Inferior parietal cortex (tissue), 1 donor: ENCODE measurements around the gene TMEM72.

ENCODE experiments used
- DNase-seq: peaks from one replicate; pipeline ENCODE4 v3.0.0-alpha.2; 2016; ENCODE audit errors: extremely low spot score

TMEM72 gene

DNA sequence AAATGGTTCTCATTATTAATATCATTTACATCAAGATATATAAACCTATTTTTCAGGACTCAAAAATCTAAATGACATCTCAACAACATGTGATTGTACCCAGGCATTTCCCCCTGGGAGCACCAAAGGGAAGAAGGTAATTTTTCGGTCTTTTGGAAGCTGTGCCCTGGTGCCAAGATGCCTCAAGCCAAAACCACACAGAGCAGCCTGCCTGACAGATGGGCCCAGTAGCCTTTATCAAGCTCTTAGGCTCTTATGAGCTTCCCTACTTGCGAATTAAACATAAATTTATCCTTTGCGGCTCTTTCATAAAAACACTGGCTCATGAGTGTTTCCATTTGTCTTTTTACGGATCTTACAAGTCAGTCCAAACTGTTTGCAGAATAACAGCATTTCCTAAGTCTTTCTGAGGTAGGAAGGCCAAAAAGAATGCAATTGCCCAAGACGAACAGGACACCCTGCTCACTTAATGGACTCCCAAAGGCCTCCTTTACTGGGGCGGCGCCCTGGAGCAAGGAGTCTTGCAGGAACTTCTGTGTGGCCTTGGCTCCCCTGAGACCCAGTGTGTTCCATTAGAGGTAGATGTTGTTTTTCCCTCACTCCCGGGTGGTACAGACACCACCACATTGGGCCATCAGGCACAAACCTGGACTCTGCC, 44.4 kb downstream of the TMEM72 start:
- DNase-seq, result no peak

DNA sequence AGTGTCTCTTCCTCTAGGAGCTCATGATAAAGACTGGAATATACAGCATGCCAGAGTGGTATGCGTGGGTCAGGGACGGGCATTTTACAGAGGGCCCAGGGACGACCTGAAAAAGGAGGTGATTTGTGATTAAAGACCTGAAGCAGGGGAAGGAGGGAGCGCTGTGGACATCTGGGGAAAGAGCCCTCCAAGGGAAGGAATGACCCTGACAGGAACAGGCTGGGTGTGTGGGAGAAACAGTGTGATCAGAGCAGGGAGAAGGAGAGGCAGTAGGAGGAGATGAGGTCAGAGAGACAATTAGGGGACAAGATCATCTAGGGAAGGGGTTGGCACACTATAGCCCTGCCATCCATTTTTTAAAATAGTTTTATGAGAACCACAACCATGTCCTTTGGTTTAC, 45.1 kb downstream of the TMEM72 start:
- DNase-seq, result no peak

DNA sequence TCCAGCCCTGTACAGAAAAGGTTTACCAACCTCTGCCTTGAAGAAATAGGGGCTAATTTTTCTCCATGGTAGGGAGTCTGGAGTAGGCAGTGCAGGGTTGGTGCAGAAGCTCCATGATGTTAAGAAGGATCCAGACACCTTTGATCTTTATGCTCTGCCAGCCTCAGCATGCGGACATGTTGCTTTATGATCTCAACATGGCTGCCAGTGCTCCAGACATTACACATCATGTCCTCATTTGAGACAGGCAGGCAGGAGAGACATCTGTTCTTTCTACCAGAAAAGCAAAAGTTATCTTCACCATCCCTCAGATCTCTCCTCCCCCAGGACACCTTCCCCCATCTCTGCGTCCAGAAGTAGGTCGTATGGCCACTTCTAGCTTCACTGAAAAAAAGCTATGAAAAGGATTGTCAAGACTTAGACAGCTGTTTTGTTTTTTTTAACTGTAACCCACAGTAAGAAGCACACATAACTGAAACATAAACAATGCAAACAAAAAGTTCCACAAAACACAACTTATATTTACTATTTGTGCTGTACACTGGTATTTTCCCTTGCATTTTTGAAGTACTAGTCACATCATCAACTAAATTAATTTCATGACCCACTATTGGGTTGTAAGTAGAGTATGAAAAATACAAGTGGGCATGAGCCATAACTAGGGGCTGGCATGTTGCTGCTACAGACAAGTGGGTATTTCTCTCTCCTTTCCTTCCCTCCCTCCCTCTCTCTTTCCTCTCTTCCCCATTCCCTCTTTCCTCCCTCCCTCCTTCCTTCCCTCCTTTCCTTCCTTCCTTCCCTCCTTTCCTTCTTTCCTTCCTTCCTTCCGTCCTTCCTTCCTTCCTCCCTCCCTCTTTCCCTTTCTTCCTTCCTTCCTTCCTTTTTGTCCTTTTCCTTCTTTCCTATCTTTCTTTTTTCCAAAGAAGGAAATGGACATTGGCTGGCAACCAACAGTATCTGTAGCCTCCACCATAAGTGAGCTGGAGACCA, 45.9 kb downstream of the TMEM72 start:
- no peak for DNase-seq

DNA sequence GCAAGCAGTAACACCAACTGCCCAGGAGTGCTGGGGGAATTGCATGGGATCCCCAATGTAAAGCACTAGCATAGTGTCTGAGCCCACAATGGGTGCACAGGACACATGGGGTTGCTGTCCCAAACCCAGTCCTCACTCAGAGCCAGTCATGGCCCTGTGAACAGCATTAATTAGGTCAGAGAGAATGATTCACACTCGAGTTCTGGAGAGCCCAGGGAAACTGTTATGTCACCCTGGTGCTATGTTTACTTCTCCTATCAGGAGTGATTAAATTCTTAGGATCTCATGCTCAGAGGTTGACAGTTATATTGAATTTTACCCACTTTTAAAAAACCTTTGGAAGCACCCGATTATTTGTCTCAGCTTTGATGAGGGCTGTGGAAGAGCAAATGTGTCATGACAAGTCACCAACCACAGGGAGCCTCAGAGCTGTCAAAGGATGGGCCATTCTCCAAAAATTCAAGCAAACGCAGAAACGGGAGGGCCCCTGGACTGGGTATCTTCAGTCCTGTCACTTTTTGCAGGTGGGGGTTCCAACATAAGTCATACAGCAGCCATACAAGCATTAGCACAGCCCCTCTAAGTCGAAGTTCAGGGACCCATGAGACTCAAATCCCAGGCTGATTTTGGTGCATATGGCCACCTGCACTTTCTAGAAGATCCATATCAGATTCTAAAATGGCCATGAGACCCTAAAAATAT, 47.2 kb downstream of the TMEM72 start:
- no peak for DNase-seq

DNA sequence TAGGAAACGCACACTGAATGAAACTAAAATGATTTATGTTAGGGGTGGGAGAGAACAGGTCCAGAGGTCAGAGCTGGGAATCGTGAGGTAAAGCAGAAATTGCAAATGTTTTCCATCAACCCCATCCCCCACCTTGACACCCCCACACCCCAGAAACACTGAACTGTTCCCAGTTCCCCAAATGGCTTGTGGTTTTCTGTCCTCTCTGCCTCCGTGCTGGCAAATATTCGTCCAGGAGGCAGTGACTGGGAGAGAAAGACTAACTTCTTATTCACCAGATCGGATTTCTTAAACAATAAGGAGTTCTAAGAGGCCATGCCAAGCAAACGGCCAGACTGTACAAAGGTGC, 47.7 kb downstream of the TMEM72 start:
- DNase-seq, result no peak

DNA sequence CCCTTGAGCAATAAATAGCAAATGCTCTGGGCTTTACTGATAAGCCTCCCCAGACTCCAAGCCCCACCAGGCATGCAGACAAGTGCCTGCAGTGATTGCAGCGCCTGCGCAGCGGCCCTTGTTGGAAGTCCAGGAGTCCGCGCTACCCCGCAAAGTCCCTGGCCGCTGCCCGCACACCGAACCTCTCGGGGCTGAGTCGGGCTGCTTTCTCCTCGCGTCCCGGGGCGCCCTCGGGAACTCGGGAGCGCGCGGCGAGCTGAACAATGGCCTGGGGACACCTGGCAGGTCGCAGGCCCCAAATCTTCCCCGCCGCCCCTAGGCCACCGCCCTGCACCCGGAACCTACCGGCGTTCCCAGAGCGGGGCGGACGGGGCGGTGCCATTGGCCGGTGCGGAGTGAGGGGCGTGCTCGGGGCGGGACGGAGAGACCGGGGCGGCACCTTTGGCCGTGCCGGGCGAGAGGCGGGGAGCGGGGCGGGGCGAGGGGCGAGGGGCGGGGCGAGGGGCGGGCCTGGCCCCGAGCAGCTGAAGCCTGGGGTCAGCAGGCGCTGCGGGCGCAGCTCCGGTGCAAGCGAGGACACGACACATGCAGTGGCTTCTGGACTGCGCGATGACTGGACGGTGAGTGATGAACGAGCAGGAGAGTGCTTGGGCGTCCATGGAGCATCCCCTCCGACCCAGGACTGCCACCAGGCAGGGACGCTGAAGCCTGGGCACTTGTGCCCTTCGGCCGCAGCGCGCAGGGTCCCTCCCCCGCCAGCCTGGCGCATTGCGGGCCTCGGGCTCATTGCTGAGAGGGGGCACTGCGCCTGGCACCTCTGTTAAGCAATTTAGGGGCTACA, 48.3 kb downstream of the TMEM72 start, which contains the start of gene RASSF4:
TSS of gene RASSF4 (plus strand) at position 556 of the 841 bp plus-strand sequence. CDS start 10,401 bp downstream, outside the sequence.
- peak; percentile 82 for DNase-seq

DNA sequence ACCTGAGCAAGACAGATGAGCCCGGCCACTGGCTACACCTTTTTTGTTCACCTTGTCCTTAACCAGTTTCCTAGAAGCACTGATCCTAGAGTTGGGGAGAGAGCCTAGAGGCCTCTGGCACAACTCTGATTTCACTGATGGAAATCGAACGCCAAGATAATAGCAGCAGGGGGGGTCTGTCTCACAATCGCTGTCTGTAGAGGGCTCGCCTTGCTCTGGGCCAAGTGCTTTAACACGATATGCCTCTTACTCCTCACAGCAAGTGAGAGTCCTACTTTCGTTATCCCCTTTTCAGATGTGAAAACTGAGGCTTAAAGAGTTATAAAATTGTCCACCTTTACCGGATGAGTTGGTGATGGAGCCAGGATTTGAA, 48.9 kb downstream of the TMEM72 start:
- no peak for DNase-seq

DNA sequence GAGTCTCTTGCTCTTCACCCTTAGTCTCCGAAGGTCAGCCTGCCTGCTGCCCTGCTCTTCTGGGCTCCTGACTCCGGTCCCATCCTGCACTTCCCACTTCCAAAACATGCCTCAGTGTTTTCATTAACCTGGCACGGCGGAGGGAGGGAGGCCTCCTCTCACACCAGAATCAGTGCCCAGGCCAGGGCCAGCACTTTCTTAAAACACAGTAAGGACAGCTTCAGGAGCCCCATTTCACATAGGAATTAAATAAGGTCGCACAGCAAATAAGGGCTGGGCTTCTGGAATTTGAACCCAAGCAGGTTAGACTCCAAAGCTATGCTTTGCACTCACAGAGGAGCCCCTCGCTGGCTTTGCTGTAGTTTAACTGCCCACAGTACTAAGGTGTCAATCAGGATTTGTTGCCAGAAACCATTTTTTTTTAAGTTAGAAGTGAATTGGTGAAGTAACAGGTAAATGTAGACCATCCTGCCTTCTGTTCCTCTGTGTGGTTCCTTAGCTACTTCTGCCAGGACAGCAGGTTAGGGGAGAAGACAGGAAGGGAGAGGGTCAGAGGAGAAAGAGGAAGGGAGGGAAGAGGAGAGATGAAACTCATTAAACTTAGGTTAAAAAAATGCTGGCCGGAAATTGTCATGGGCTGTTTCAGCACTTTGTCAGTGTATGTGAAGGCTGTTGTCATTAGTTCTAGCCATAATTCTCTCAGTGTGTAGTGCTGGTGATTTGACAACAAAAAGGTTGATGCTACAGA, 49.5 kb downstream of the TMEM72 start:
- no peak for DNase-seq

DNA sequence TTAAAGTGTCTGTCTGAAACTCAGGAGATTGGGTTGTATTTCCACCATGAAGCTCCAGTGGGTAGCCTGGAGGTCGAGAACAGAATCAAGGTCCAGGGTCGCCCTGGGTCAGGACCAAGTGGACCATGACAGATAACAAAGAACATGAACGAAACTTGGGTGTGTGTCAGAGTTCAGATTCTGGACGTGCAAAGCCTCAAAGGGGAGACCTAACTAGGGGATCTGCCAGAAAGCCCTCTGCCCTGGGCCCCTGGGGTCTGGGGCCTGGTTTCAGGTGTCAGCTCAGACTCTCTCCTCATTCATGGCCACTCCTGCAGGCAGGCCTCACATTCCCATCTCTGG, 50.1 kb downstream of the TMEM72 start:
- no peak for DNase-seq

DNA sequence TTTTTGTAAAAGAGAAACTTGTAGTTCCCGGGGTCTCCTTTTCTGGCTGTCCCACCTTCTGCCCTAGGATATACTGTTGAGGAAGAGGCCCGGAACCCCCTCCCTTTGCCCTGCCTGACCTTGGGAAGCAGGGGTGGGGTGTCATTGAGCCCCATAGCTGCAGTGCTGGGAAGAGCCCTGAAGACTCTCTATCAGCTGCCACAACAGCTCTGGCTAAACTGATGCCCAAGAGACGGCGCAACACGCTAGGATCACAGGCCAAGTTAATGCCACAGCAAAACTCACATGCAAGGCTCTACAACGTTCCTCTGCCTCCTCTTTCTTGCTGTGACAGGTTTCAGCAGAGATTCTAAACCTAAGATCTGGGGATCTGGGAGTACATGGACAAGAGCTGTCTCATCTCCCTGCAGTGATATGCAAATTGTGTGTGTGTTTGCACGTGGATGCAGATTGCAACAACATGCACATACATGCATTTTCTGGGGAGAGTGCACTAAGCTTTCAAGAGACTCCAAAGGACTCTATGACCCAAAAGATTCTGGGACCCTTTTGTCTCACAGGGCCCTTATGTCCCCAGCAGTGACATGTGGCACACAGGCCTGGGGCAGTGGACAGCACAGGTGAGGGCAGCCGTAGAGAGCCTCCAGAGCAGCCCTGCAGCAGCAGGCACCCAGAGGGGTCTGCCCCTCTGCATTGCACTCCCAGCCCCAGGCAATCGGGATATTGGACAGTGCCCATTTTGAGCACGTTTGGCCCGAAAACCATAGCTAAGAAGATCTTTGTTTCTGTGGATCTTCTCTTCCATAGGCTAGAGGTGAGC, 51.0 kb downstream of the TMEM72 start:
- no peak for DNase-seq

DNA sequence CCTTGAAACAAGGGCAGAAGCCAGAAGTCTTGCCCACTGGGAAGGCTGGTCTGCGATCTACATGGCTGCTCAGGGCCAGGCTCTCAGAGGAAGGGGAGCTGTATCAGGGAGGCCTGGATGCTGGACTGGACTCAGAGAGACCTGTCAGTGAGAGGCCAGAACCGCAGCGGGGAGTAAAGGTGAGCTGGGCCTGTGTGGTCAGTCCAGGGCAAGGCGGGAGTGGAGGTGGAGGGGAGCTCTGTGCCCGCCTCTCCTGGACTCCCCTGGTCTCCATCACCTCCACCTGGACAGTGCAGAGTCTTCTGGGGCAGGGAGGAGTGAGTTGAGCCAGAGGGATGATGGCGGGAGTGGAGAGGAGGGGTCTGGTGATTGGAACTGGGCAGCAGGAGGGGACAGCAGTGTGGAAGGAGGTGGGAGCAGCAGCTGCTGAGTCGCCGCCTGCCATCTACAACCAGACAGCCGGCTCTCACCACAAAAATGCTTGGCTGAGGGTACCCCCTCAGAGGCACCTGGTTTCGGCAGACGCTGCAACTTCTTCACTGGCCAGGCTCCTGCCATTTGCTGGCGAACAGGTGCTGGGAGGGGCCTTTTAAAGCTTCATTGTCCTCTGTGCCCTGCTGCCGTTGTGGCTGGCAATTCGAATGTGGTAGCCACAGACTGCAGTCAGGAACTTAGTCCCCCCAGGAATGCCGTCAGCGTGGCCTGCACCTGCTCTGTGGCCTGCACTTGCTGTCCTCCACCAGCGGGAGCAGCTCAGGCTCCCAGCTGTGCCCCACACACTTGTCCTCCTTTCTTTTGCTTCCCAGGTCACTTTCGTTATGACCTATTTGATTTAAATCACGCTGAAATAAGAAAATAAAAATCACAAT, 52.0 kb downstream of the TMEM72 start:
- no peak for DNase-seq

DNA sequence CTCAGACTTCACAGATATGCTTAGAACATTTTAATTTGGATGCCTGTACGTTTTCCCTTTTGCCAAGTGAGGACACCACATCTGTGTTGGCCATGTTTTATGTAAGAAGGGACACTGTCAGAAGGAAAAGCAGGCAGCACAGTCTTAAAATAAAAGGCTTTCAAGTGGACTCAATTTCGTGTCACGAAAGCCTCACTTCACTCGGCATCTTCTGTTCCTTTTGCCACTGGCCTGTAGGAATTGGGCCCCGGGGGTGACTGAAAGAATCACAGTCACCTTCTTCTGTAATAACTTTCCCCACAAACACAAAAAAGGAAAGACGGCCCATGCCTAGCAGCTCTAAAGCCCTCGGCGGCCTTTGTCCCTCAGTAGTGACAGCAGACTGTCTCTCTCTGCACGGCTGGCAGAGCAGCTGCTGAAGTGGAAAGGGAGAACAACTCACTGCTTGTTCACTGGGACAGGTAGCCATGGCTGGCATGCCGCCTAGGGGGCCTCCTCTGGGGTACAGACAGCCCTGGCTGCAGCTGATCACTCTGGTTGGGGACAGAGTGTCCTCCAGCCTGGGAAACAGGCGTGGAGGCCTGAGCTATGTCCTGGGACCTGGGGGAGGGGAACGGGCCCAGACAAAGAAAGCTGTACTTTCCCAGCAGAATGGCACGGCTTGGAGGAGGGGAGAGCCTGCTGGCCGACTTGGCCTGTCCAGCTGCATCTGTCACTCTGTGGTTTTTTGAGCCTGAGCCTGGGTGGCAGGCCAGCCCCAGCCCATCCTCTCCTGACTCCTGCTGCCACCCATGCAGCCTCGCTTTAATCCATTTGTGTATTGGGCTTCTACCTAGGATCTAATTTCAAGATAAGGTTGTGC, 52.9 kb downstream of the TMEM72 start:
- DNase-seq, result peak; percentile 89

DNA sequence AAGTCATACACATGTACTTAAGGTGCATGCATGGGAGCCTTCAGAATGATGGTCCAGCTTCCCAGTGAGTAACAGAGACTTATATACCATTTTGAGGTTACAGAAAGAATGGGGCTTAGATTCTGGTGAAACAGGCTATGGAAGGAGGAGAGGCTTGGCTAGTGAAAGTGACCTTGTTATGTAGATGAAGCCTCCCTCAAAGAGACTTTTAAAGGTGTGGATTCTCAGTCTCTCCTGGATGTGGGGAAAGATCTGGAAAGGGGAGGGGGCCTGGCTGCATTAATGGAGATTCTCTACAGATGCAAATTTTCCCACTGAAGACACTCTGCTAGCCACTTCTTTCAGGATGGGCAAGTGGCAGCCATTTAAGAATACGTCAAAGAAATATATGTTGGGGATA, 54.0 kb downstream of the TMEM72 start:
- no peak for DNase-seq

DNA sequence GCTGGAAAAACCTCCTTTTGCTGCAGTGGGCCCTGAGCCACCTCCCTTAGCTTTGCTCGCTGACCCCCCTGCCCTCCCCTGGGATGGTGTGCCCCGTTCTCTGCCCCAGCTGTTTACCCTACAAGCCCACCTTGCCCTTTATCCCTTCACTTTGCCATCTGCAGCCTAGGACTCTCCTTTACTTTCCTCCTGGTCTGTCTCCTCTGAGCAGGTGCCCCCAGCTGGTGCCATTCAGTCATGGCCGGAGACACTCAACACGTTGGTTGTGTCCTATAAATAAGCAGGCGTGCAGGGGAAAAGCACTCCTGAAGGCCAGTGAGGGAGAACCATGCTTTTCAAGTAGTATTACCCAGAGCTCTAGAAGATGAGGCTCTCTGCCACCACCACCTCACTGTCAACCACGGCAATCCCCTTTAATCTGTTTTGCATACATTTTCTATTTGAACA, 54.5 kb downstream of the TMEM72 start:
- DNase-seq, result no peak

DNA sequence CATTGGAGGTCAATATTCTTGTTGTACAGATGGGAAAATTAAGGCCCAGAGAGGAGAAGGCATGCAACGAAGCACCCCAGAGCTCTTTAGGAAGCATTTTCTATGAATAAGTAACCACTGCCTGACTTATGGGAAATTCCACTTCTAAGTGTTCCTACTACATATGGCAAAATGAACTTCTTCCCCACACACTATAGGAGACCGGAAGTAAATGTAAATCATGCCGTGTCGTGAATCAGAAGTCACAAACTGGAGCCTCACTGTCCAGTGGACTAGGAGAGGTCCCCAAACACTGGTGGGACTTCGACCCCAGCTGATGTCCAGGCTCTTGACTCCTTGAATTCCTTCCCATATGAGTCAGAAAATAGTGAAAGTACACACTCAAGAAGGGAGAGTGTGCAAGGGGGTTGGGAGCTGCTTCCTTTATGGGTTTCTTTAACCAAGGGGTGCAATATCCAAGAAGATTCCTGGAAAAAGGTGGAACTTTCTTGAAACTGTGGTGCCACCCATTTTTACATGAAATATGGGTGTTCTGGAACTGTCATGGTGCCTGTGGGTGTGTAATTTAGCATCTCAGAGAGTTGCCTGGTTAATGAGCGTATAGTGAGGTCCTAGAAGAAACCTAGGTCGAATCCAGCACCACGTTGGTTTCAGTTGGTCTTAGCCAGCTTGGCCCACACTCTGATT, 55.1 kb downstream of the TMEM72 start:
- DNase-seq, result no peak

DNA sequence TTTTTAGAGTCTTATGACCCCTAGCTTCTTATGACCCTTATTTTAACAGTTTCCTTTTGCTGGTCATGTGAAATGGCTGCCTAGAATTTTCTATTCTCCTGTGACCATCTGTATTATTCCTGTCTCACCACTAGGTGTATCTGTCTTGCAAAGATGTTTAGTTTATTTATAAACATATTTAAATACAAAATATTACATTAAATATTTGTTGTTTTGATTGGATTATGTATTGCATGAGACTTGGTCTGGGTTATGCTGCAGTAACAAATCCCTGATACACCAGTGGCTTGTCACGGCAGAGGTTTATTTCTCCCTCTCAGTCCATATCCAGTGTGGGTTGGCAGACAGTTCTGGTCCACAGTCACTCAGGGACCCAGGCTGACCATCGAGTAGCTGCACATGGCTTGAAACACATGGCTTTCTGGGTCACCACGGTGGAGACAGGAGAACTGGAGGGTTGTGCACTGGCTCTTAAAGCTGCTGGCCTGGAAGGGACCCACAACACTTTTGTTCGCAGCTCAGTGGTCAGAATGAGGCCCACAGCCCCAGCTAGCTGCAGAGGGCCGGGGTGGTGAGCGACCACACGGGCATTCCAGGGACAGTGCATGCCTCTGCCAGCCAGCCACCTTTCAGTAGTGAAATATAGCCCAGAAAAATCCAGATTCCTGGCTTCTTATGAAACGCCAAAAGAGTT, 55.8 kb downstream of the TMEM72 start:
- DNase-seq, result no peak

DNA sequence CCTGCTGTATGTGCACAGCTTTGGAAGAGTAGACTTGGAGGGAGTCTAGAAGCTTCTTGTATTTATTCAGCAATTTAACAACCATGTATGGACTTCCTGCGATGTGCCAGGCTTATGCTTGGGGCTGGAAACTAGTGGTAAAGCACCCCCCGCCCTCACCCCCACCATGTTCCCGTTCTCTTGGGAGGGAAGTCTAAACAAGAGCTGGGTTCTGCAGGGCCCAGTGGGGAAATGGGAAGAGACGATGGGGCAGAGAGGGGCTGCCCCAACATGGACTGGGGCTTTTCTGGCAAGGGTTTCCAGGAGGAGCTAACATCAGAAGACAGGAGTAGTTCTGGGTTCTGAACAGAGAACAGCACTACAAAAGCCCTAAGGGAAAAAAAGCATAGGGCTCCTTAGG, 56.5 kb downstream of the TMEM72 start:
- DNase-seq, result no peak
